ENCODE results near the gene ATP10A. TPM values are rescaled to one million over a fixed set of nuclear protein-coding genes. Genes with fewer than 3 reads are reported as not detected.
A peak's percentile ranks its signal among the peaks of the same experiment; 100 is the strongest.

The ATP10A gene
- total RNA-seq, 4 donors from 2014 or later: 1.4 to 10.0 (median 3.6) TPM

- intact Hi-C loops (cut with DNase I; ENCODE audit: low total_unique reads) (loop anchor here (5.0 kb wide), 1 partner anchor 204 kb away; no protein-coding TSS in a partner anchor), in situ Hi-C loops (cut with MboI; ENCODE audit: low pct_ligation_motif_present in 1 of 4, low pct_unique_long_range_greater_than_20kb in 1 of 4, low sequenced_read_pairs in 3 of 4) (no loop called here)
- H3K27me3 ChIP-seq: no peaks in the 10 kb centered on the region
- TF ChIP-seq EP300 (IDR thresholded peaks at IDR 0.05; ENCODE audit: low read depth) (no peak), CTCF (IDR thresholded peaks at IDR 0.05) (no peak), POLR2AphosphoS5 (IDR thresholded peaks at IDR 0.05) (no peak), POLR2A (IDR thresholded peaks at IDR 0.05) (no peak)
- WGBS, 2 donors (ENCODE audit: low coverage in 1 of 2): 87% methylated on average over 8 of the region's 8 CpGs; no CpG with 5 or more reads in 1 of the 2 donors
- DNase-seq: no peak
- no peak overlapping the region for H3K4me3 ChIP-seq
- no peaks in the 10 kb centered on the region for H3K36me3 ChIP-seq
- no peak overlapping the region for H3K27ac ChIP-seq
- H3K9me3 ChIP-seq: no peaks in the 10 kb centered on the region
- no peaks in the 10 kb centered on the region for H3K4me1 ChIP-seq
Observed at GRCh38 chr15:25711691-25712090, 151.4 kb downstream of the ATP10A start.

GRCh38 chr15:25711164-25711563 is 152.0 kb downstream of the ATP10A start:
- H3K9me3 ChIP-seq: no peaks in the 10 kb centered on the region
- H3K4me1 ChIP-seq: no peaks in the 10 kb centered on the region
- in situ Hi-C loops (cut with MboI; ENCODE audit: low pct_ligation_motif_present in 1 of 4, low pct_unique_long_range_greater_than_20kb in 1 of 4, low sequenced_read_pairs in 3 of 4): no loop called here
- intact Hi-C loops (cut with DNase I; ENCODE audit: low total_unique reads): loop anchor here (5.0 kb wide), 1 partner anchor 204 kb away; no protein-coding TSS in a partner anchor
- H3K36me3 ChIP-seq: no peaks in the 10 kb centered on the region
- H3K27me3 ChIP-seq: no peaks in the 10 kb centered on the region
- 84% methylated on average over 9 of the region's 9 CpGs; no CpG with 5 or more reads in 1 of the 2 donors for whole genome bisulfite sequencing, 2 donors (ENCODE audit: low coverage in 1 of 2)
- H3K27ac ChIP-seq: no peak overlapping the region
- H3K4me3 ChIP-seq: no peak overlapping the region
- TF ChIP-seq CTCF (IDR thresholded peaks at IDR 0.05) (no peak), EP300 (IDR thresholded peaks at IDR 0.05; ENCODE audit: low read depth) (no peak)
- no peak for DNase-seq

- no peak overlapping the region for H3K4me3 ChIP-seq
- H3K36me3 ChIP-seq: no peaks in the 10 kb centered on the region
- no peaks in the 10 kb centered on the region for H3K27me3 ChIP-seq
- in situ Hi-C loops (cut with MboI; ENCODE audit: low pct_ligation_motif_present in 1 of 4, low pct_unique_long_range_greater_than_20kb in 1 of 4, low sequenced_read_pairs in 3 of 4): no loop called here
- H3K27ac ChIP-seq: no peak overlapping the region
- H3K9me3 ChIP-seq: no peaks in the 10 kb centered on the region
- DNase-seq: peak; percentile 15
- WGBS, 2 donors (ENCODE audit: low coverage in 1 of 2): 46% methylated on average over 10 of the region's 10 CpGs; no CpG with 5 or more reads in 1 of the 2 donors
- TF ChIP-seq POLR2AphosphoS5 (IDR thresholded peaks at IDR 0.05): no peak
- no peak for TF ChIP-seq POLR2A (IDR thresholded peaks at IDR 0.05)
- TF ChIP-seq EP300 (IDR thresholded peaks at IDR 0.05; ENCODE audit: low read depth): no peak
- TF ChIP-seq CTCF (IDR thresholded peaks at IDR 0.05): peak; percentile 27 to 59 (median 37)
- H3K4me1 ChIP-seq: no peaks in the 10 kb centered on the region
- intact Hi-C loops (cut with DNase I; ENCODE audit: low total_unique reads): loop anchor here (5.0 kb wide), 1 partner anchor 203 kb away; no protein-coding TSS in a partner anchor
Observed at GRCh38 chr15:25710184-25710583, 152.9 kb downstream of the ATP10A start.

- intact Hi-C loops (cut with DNase I; ENCODE audit: low total_unique reads): loop anchor here (5.0 kb wide), 1 partner anchor 202 kb away; no protein-coding TSS in a partner anchor
Observed at GRCh38 chr15:25709437-25710159, 153.5 kb downstream of the ATP10A start.

More at GRCh38 chr15:25709437-25710159, 153.5 kb downstream of the ATP10A start:
- Histone ChIP-seq H3K27me3 (no peaks in the 10 kb centered on the region), H3K4me3 (no peak overlapping the region), H3K27ac (no peak overlapping the region), H3K36me3 (no peaks in the 10 kb centered on the region), H3K4me1 (no peaks in the 10 kb centered on the region), H3K9me3 (no peaks in the 10 kb centered on the region)
- in situ Hi-C loops (cut with MboI; ENCODE audit: low pct_ligation_motif_present in 1 of 4, low pct_unique_long_range_greater_than_20kb in 1 of 4, low sequenced_read_pairs in 3 of 4): no loop called here
- TF ChIP-seq EP300 (IDR thresholded peaks at IDR 0.05; ENCODE audit: low read depth) (no peak), POLR2AphosphoS5 (IDR thresholded peaks at IDR 0.05) (no peak), CTCF (IDR thresholded peaks at IDR 0.05) (no peak), POLR2A (IDR thresholded peaks at IDR 0.05) (no peak)
- DNase-seq: no peak
- WGBS, 2 donors (ENCODE audit: low coverage in 1 of 2): 84 to 85% methylated on average over 13 to 19 of the region's 19 CpGs
